ENCODE measurements around the gene APOF. TPM values are rescaled to one million over a fixed set of nuclear protein-coding genes. Genes with fewer than 3 reads are reported as not detected.
"Not testable (repeated sequence)": the region's sequence is repeated elsewhere in the genome, so short reads cannot be mapped to it uniquely, and the experiment has no call there.

The APOF gene
- total RNA-seq, 1 experiment from 2014 or later: 0.17 TPM

GRCh38 chr12:56401125-56401524 lies 38.5 kb upstream of the APOF start:
- H3K4me3 ChIP-seq (replicated peaks in 1 of 2; ENCODE audit: low read depth in 1 of 2, low read length in 2 of 2); CTCF ChIA-PET; H3K36me3 ChIP-seq (ENCODE audit: control insufficient read depth in 1 of 2, insufficient read depth in 2 of 2, low read length in 2 of 2); H3K79me2 ChIP-seq (ENCODE audit: insufficient read depth, low read length); H4K20me1 ChIP-seq (ENCODE audit: insufficient read depth); H3K9me2 ChIP-seq (ENCODE audit: insufficient read depth); H3K4me1 ChIP-seq (ENCODE audit: control insufficient read depth in 1 of 2, insufficient read depth in 2 of 2, low read length in 2 of 2); H3K27ac ChIP-seq (ENCODE audit: low read depth, low read length); ATAC-seq; H3K9me3 ChIP-seq (ENCODE audit: control insufficient read depth in 1 of 2, insufficient read depth in 1 of 2, low read depth in 1 of 2, low read length in 2 of 2); H3K9ac ChIP-seq (ENCODE audit: low read length); POLR2A ChIA-PET; BruUV-seq (replicated peaks); DNase-seq (ENCODE audit: low read depth, low spot score); RAD21 ChIA-PET (ENCODE audit: low non-redundant PET in 1 of 2, low total read pairs in 2 of 2, uncharacterized antibody in 2 of 2, unreplicated experiment in 2 of 2); intact Hi-C loops (cut with micrococcal nuclease); H3K4me2 ChIP-seq (ENCODE audit: low read length); H2AFZ ChIP-seq (ENCODE audit: low read depth, low read length, poor library complexity, severe bottlenecking); H3K27me3 ChIP-seq (ENCODE audit: insufficient read depth, low read length): not testable (repeated sequence)

- H3K27me3 ChIP-seq (ENCODE audit: insufficient read depth, low read length); POLR2A ChIA-PET; H3K9ac ChIP-seq (ENCODE audit: low read length); ATAC-seq; H3K4me2 ChIP-seq (ENCODE audit: low read length); intact Hi-C loops (cut with micrococcal nuclease); H2AFZ ChIP-seq (ENCODE audit: low read depth, low read length, poor library complexity, severe bottlenecking); CTCF ChIA-PET; H3K79me2 ChIP-seq (ENCODE audit: insufficient read depth, low read length); H3K36me3 ChIP-seq (ENCODE audit: control insufficient read depth in 1 of 2, insufficient read depth in 2 of 2, low read length in 2 of 2); H3K4me1 ChIP-seq (ENCODE audit: control insufficient read depth in 1 of 2, insufficient read depth in 2 of 2, low read length in 2 of 2); H4K20me1 ChIP-seq (ENCODE audit: insufficient read depth); H3K9me2 ChIP-seq (ENCODE audit: insufficient read depth); H3K27ac ChIP-seq (ENCODE audit: low read depth, low read length); BruUV-seq (replicated peaks); RAD21 ChIA-PET (ENCODE audit: low non-redundant PET in 1 of 2, low total read pairs in 2 of 2, uncharacterized antibody in 2 of 2, unreplicated experiment in 2 of 2); DNase-seq (ENCODE audit: low read depth, low spot score); H3K9me3 ChIP-seq (ENCODE audit: control insufficient read depth in 1 of 2, insufficient read depth in 1 of 2, low read depth in 1 of 2, low read length in 2 of 2); H3K4me3 ChIP-seq (replicated peaks in 1 of 2; ENCODE audit: low read depth in 1 of 2, low read length in 2 of 2): not testable (repeated sequence)
Measured at GRCh38 chr12:56399466-56399865, 36.8 kb upstream of the APOF start.

GRCh38 chr12:56398324-56398723 lies 35.7 kb upstream of the APOF start:
- no peak for TF ChIP-seq CBX3 (IDR thresholded peaks at IDR 0.05; ENCODE audit: low read depth)
- TF ChIP-seq EZH2 (IDR thresholded peaks at IDR 0.05): no peak
- no peak for TF ChIP-seq SIN3A (IDR thresholded peaks at IDR 0.05; ENCODE audit: low read depth)
- TF ChIP-seq FOSL1 (IDR thresholded peaks at IDR 0.05; ENCODE audit: low read depth): no peak
- no peak for TF ChIP-seq SP1 (IDR thresholded peaks at IDR 0.05; ENCODE audit: low read depth)
- TF ChIP-seq EZH2phosphoT487 (IDR thresholded peaks at IDR 0.05; ENCODE audit: borderline replicate concordance): no peak
- no peak for TF ChIP-seq EGR1 (IDR thresholded peaks at IDR 0.05; ENCODE audit: low read depth)
- no peak for TF ChIP-seq ELF1 (IDR thresholded peaks at IDR 0.05; ENCODE audit: borderline replicate concordance, low read depth)
- no peak for TF ChIP-seq SRF (IDR thresholded peaks at IDR 0.05; ENCODE audit: low read depth)
- no peak for TF ChIP-seq CEBPB (IDR thresholded peaks at IDR 0.05; ENCODE audit: low read depth)
- Histone ChIP-seq H3K9me2 (ENCODE audit: insufficient read depth) (no peaks in the 10 kb centered on the region; the same call in 1 of the 2 replicates), H3K4me1 (ENCODE audit: control insufficient read depth in 1 of 2, insufficient read depth in 2 of 2, low read length in 2 of 2) (no peaks in the 10 kb centered on the region), H3K27me3 (ENCODE audit: insufficient read depth, low read length) (no peaks in the 10 kb centered on the region), H3K9me3 (ENCODE audit: control insufficient read depth in 1 of 2, insufficient read depth in 1 of 2, low read depth in 1 of 2, low read length in 2 of 2) (peaks cover 0 to 5% of the 10 kb centered on the region in 2 experiments; a peak in 1 of 4 replicates), H4K20me1 (ENCODE audit: insufficient read depth) (no peaks in the 10 kb centered on the region), H3K27ac (ENCODE audit: low read depth, low read length) (no peak overlapping the region), H3K4me3 (replicated peaks in 1 of 2; ENCODE audit: low read depth in 1 of 2, low read length in 2 of 2) (no peak overlapping the region), H2AFZ (ENCODE audit: low read depth, low read length, poor library complexity, severe bottlenecking) (no peak overlapping the region), H3K4me2 (ENCODE audit: low read length) (no peak overlapping the region), H3K79me2 (ENCODE audit: insufficient read depth, low read length) (no peaks in the 10 kb centered on the region), H3K9ac (ENCODE audit: low read length) (no peak overlapping the region), H3K36me3 (ENCODE audit: control insufficient read depth in 1 of 2, insufficient read depth in 2 of 2, low read length in 2 of 2) (no peaks in the 10 kb centered on the region)
- ChIA-PET RAD21 (ENCODE audit: low non-redundant PET in 1 of 2, low total read pairs in 2 of 2, uncharacterized antibody in 2 of 2, unreplicated experiment in 2 of 2) (no interaction called here), CTCF (no interaction called here), POLR2A (no interaction called here)
- intact Hi-C loops (cut with micrococcal nuclease): no loop called here
- DNase-seq (ENCODE audit: low read depth, low spot score): no peak
- no TSS peak for BruUV-seq (replicated peaks)
- no peak for ATAC-seq
